ENCODE data around the gene IL21R. TPM values are rescaled to one million over a fixed set of nuclear protein-coding genes. Genes with fewer than 3 reads are reported as not detected.

Gene IL21R
- total and polyA plus RNA-seq, 9 of the 15 experiments (the other 6 are each of a cell fraction or from before 2014, with no cell fraction given): 0.04 to 0.34 (median 0.18) TPM; not detected in 1

- TF ChIP-seq ZBTB8A (IDR thresholded peaks at IDR 0.05; ENCODE audit: partially characterized antibody) (no peak), TRIM28 (IDR thresholded peaks at IDR 0.05) (peak; percentile 22; the same call in 1 of the 2 replicates), ZNF561 (CRISPR knock-in tag; conservative IDR thresholded peaks at IDR 0.05) (no peak), ZNF764 (CRISPR knock-in tag; IDR thresholded peaks at IDR 0.05; ENCODE audit: low read depth) (no peak), JUN (IDR thresholded peaks at IDR 0.05; ENCODE audit: borderline replicate concordance, low read depth, low read length) (0 out of 2 replicates have a peak, but pooled peaks have one; percentile 48), JUN (CRISPR knock-in tag; IDR thresholded peaks at IDR 0.05; ENCODE audit: borderline replicate concordance) (no peak), KDM2B (CRISPR knock-in tag; IDR thresholded peaks at IDR 0.05) (no peak), ETS1 (conservative IDR thresholded peaks at IDR 0.05; ENCODE audit: control insufficient read depth, low read depth, low read length) (peak; percentile 69; the same call in 1 of the 2 replicates), HMBOX1 (IDR thresholded peaks at IDR 0.05) (no peak), MED1 (CRISPR knock-in tag; IDR thresholded peaks at IDR 0.05; ENCODE audit: borderline replicate concordance) (no peak), TBL1XR1 (IDR thresholded peaks at IDR 0.05; ENCODE audit: low read length in 2 of 2) (peak in 1 of 2 experiments; percentile 70; a peak in 1 of 4 replicates), NR4A1 (CRISPR knock-in tag; IDR thresholded peaks at IDR 0.05) (no peak), NR4A1 (tag; IDR thresholded peaks at IDR 0.05) (no peak), MTA2 (IDR thresholded peaks at IDR 0.05; ENCODE audit: low read depth) (peak; percentile 78), DDX20 (tag; IDR thresholded peaks at IDR 0.05; ENCODE audit: low read depth) (no peak), ZNF592 (IDR thresholded peaks at IDR 0.05) (no peak), MXI1 (IDR thresholded peaks at IDR 0.05; ENCODE audit: low read depth, low read length) (0 out of 2 replicates have a peak, but pooled peaks have one; percentile 30), ATF2 (CRISPR knock-in tag; IDR thresholded peaks at IDR 0.05) (no peak), ZNF197 (CRISPR knock-in tag; IDR thresholded peaks at IDR 0.05; ENCODE audit: low read depth) (no peak), SMARCE1 (IDR thresholded peaks at IDR 0.05) (peak; percentile 48; the same call in 1 of the 2 replicates), MCM5 (IDR thresholded peaks at IDR 0.05; ENCODE audit: low read depth) (no peak)
Measured at GRCh38 chr16:27430923-27431484, 29.0 kb downstream of the IL21R start (continued).
